T-helper 2 cell treated with Interferon-gamma antibody and Interleukin-4, amounts not matched to agents 100 ng/mL and 5 ng/mL, for 36 hours (primary cell): ENCODE results near the gene SEMA4C. TPM values are rescaled to one million over a fixed set of nuclear protein-coding genes. Genes with fewer than 3 reads are reported as not detected.
"Not testable (repeated sequence)": the region's sequence is repeated elsewhere in the genome, so short reads cannot be mapped to it uniquely, and the experiment has no call there.

Source experiments
- intact Hi-C: fragments of 100-400 bp; cut with micrococcal nuclease; formaldehyde crosslinking; loops from one replicate; pipeline ENCODE4 v1.15.1; 2023
- total RNA-seq: library from RNA; stranded (reverse); gene quantifications from 2 replicates; pipeline ENCODE4 v1.2.3, GENCODE V29; 2022

SEMA4C gene
- total RNA-seq, 1 donor from 2014 or later: 27.4 TPM

- intact Hi-C loops: loop anchor here (1.0 to 2.0 kb wide), 2 partner anchors 10 to 127 kb away; partner anchors contain the start of genes ANKRD39 and LMAN2L
Observed at GRCh38 chr2:96867756-96868554, 1.9 kb downstream of the SEMA4C start.

DNA sequence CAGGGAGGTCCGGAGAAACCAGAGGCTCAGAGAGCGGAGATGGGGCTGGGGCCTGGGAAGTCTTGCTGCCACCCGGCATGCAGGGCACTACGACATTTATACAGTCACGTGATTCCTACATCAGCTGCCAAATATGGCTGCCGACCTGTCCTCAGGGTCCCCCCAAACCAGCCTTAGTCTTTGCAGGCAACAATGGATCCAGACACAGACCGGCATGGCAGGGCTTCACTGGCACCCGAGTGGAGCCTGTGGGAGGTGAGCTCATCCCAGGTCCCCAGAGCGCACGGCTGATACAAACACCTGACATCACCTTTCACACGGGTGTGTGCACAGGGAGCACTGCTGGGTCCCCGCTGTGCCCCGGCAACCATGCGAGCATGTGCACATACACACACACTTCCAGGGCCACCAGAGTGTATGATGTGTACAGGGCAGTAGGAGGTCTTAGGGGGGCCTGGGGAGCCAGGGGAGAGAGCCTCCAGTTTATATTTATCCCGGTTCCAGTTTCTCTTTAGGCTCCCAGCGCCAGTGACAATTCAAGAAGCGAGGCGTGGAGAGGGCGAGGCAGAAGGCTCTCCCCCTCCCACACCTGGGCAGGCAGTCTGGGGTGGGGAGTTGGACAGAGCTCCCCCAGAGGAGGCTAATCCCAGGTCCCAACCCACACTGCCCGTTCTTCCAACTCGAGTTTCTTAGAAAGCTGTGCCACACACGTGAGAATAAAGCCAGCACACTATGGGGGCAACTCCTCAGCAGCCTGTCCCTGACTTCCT lies 2.7 kb downstream of the SEMA4C start:
- intact Hi-C loops: no loop called here

DNA sequence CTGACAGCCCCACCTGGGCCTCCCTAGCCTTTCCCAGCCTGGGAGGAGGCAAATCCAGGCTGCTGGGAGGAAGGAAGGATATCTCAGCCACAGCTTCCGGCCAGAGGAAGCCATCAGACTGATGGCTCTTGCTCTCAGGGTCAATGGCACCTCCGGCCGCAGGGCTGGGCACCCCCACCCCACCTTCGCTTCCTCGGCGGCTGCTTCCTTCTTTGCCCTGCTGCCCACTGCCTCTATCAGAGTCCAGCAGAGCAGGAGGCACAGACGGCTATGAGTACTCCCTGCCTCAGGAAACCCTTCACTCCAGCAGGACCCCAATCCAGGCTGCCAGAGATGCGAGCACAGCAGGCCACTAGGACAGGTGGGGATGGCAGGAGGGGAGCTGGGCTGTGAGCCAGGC lies 3.3 kb downstream of the SEMA4C start:
- intact Hi-C loops: no loop called here

- intact Hi-C loops: no loop called here
Observed at GRCh38 chr2:96866149-96866548, 3.7 kb downstream of the SEMA4C start.

- intact Hi-C loops: no loop called here
Observed at GRCh38 chr2:96865654-96866053, 4.2 kb downstream of the SEMA4C start.

GRCh38 chr2:96864343-96865091 lies 5.4 kb downstream of the SEMA4C start:
- intact Hi-C loops: no loop called here

GRCh38 chr2:96863575-96864342 lies 6.1 kb downstream of the SEMA4C start:
- intact Hi-C loops: no loop called here

DNA sequence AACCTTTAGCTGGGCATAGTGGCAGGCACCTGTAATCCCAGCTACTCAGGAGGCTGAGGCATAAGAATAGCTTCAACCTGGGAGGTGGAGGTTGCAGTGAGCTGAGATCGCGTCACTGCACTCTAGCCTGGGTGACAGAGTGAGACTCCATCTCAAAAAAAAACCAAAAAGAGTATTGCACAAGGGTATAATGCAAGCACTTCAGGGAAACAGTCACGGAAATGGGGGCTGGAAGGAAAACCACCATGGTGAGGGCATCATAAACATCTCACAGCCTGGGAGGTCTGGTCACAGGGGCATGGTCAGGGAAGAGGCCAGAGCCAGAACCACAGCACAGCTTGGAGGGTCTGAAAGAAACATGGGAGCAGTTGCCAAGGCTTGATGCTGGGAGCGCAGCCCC lies 6.8 kb downstream of the SEMA4C start:
- intact Hi-C loops: not testable (repeated sequence)

DNA sequence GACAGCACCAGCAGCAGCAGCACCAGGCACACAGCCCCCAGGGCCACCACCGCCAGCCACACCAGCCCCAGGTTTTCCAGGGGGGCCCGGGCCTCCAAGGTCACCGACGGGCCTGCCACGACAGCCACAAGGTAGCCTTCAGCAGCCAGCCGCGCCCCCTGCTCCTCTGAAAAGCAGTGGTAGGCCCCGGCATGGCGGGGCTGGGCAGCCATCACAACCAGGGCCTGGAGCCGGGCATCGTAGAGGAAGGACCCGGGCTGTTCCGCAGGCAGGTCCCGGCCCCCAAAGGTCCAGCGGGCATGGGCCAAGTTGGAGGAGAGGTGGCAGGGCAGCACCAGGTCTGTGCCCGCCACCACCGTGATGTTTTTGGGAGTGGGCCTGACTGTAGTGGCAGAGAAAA lies 8.8 kb downstream of the SEMA4C start:
- intact Hi-C loops: no loop called here

GRCh38 chr2:96860065-96861029 lies 9.5 kb downstream of the SEMA4C start:
- intact Hi-C loops: no loop called here

- intact Hi-C loops: loop anchor here (2.0 to 5.0 kb wide), 4 partner anchors 97 to 321 kb away; partner anchors contain the start of genes CNNM4 and KANSL3
Observed at GRCh38 chr2:96859681-96860064, 10.2 kb downstream of the SEMA4C start.

DNA sequence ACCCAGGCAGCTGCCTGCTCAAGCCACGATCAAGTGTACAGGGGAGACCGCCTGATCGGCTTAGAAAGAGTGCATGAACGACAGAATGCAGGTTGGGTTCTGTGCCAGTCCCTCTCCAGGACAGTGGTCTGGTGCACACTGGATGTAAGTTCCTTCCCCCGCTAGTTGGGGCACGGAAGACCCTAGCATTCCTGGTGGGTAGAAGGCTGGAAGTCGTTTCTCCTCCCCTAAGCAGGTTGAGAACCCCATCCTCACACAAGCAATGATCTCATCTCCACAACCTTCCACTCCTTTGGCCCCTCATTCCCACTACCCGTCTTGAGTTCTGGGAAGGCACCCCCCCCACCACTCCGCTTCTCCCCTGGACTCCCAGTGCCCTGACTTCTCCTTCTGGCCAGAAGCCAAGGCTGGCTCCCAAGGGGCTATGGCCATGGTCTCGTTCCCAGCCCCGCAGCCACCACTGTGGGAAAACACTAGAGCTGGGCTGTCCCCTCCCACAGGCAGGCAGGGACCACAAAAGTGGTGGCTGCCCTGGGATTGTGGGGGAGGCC lies 10.7 kb downstream of the SEMA4C start:
- intact Hi-C loops: loop anchor here (2.0 to 5.0 kb wide), 4 partner anchors 97 to 320 kb away; partner anchors contain the start of genes CNNM4 and KANSL3

DNA sequence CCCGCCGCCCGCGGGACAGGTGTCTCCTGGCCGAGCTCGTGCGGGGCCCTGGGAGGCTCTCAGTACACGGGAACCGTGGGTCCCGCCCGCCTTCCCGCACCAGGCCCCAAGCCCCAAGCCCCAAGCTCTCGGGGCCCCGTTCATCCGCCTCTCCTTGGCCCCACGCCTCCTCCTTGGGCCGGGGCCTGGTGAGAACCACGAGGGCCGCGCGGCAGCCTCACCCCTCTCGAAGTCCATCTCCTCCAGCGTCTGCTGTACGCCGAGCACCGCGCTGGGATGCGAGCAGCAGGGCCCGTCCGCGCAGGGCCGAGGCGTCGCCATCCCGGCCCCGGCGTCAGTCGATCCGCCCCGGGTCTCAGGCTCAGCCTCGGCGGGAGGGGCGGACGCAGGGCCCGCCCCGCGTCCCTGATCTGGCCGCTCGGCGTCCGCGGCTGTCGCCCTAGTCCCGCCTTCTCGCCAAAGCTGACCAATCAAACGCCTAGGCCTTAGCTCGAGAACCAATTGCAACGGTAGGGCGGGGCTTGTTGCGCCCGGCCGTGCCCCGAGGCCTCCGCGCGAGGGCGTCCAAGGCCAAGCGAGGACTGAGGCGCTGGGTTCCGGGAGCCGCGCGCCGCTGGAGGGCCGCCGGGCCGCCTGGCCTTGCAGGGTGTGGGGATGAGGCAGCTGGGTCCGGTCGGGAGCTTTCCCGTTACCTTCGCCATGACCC lies 12.1 kb downstream of the SEMA4C start, which contains the start of gene ANKRD39:
Gene ANKRD39 (minus strand): TSS at position 350 of the 706 bp plus-strand sequence. CDS start 29 bp downstream, at position 321.
- intact Hi-C loops: loop anchor here (1.0 to 5.0 kb wide), 9 partner anchors 10 to 319 kb away; partner anchors contain the start of genes CNNM3, CNNM4 and KANSL3

GRCh38 chr2:96856776-96857666 lies 12.9 kb downstream of the SEMA4C start:
- intact Hi-C loops: loop anchor here (5.0 kb wide), 3 partner anchors 95 to 220 kb away; partner anchors contain the start of genes CNNM4 and KANSL3

DNA sequence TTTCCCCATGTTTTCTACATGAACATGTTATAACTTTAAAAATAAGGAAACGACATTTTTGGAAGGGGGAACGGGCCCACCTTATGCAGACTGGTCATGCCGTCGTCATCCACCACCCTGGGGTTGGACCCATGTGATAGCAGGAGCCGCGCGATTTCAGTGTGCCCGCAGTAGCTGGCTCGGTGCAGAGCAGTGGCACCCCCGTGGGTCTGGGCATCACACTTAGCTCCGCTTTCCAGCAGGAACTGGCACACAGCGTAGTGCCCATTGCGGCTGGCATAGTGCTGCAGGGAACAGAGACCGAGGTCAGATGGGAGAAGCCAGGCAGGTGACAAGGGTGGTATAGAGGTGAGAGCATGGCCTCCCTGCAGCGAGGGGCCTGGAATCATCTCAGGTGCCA lies 16.6 kb downstream of the SEMA4C start:
- intact Hi-C loops: no loop called here

DNA sequence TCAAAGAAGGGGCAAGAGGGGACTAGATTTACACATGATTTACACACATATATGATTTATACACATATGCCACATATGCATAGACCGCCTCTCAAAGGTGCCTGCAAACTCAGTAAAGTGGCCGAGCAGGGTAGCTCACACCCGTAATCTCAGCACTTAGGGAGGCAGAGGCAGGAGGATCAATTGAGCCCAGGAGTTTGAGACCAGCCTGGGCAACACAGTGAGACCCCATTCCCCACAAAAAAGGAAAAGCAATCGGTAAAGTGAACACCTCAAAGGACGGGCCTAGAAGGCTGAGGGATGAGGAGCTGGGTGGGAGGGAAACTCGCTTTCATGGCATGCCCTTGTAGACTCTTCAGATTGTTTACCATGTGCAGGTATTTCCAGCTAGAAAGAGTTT lies 17.2 kb downstream of the SEMA4C start:
- intact Hi-C loops: no loop called here

- intact Hi-C loops: no loop called here
Observed at GRCh38 chr2:96848264-96848663, 21.6 kb downstream of the SEMA4C start.
